HEK293 (cell line): ENCODE results near the gene MAP4K2.

Experiments
- ZNF707 ChIP-seq: fragments of 450-650 bp; formaldehyde crosslinking; IDR thresholded peaks from 2 replicates; pipeline ENCODE4 v1.5.1; 2016; ENCODE audit warnings: missing biosample characterization, missing genetic modification characterization
- TF ChIP-seq, protein P1 (sequence below): fragments of 450-650 bp; formaldehyde crosslinking; IDR thresholded peaks from 2 replicates; pipeline ENCODE4 v1.5.1; 2016; ENCODE audit warnings: missing biosample characterization, missing genetic modification characterization

DNA sequence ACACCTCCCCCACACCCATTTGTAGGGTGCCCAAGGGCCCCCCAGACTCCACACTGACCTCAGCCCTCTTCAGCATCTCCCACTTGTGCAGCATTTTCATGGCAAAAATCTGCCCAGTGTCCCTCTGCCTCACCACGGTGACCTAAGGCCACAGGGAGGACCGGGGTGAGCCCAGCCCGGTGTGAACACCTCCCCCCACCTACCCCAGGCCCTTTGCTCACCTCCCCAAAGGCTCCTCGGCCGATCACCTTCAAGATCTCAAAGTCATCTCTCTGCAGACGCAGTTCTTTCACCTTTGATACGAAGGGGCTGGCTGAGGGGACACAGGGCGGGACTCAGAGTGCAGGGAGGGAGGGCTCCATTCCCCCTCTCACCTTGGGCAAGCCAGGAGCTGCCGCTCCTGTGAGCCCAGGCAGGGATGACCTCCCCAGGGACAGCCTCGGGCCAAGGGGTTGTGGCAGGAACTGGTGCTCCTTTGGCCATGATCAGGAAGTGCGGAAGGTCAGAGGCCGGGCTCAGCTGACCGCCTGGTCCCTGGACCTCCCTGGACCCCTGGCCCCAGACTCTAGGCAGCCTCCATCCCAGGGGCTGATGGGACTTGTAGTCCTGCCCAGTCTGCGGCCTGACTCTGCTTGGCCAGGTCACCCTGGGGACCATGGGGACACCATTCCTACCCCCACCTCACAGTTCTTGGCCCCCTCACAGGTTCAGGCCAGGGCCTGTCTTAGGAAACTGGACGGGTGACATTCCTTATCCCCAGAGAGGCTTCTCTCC is 38.8 kb upstream of the MAP4K2 start:
- TF ChIP-seq ZNF707 (tag by site-specific recombination), result no peak
- TF ChIP-seq, protein P1, sequence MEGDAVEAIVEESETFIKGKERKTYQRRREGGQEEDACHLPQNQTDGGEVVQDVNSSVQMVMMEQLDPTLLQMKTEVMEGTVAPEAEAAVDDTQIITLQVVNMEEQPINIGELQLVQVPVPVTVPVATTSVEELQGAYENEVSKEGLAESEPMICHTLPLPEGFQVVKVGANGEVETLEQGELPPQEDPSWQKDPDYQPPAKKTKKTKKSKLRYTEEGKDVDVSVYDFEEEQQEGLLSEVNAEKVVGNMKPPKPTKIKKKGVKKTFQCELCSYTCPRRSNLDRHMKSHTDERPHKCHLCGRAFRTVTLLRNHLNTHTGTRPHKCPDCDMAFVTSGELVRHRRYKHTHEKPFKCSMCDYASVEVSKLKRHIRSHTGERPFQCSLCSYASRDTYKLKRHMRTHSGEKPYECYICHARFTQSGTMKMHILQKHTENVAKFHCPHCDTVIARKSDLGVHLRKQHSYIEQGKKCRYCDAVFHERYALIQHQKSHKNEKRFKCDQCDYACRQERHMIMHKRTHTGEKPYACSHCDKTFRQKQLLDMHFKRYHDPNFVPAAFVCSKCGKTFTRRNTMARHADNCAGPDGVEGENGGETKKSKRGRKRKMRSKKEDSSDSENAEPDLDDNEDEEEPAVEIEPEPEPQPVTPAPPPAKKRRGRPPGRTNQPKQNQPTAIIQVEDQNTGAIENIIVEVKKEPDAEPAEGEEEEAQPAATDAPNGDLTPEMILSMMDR, result no peak
